Gastrocnemius medialis (tissue), 4 donors: ENCODE results near the gene CTPS2. TPM values are rescaled to one million over a fixed set of nuclear protein-coding genes. Genes with fewer than 3 reads are reported as not detected.
"Not testable (repeated sequence)": the region's sequence is repeated elsewhere in the genome, so short reads cannot be mapped to it uniquely, and the experiment has no call there.

Source experiments
- ATAC-seq, 2 donors: fragments of 150-250 bp; one replicate each; pipeline ENCODE4 v1.9.1; 2016
- DNase-seq, 2 donors: peaks; one replicate each; pipeline ENCODE4 v3.0.0-alpha.2; 2019
- H3K27ac ChIP-seq, 4 donors: fragments of 200-600 bp; sonication (generic); 1 replicate in 1 of 4; 2 replicates in 3 of 4; pipeline ENCODE4 v1.5.1; 2016 to 2018; ENCODE audit warnings: mild to moderate bottlenecking in 2 of 4, moderate library complexity in 1 of 4
- H3K27me3 ChIP-seq, 3 donors: fragments of 200-600 bp; sonication (generic) in 2 of 3; 1 replicate in 1 of 3; 2 replicates in 2 of 3; pipeline versions ENCODE4 v1.5.1 to v1.6.0; 2016 to 2019; ENCODE audit warnings: mild to moderate bottlenecking in 1 of 3, moderate library complexity in 1 of 3
- H3K36me3 ChIP-seq, 2 donors: fragments of 200-600 bp; sonication (generic) in 1 of 2; one replicate each; pipeline ENCODE4 v1.5.1; 2017 to 2018
- H3K4me1 ChIP-seq, 2 donors: fragments of 200-600 bp; sonication (generic) in 1 of 2; one replicate each; pipeline ENCODE4 v1.5.1; 2016 to 2017; ENCODE audit warnings: mild to moderate bottlenecking in 2 of 2
- H3K4me3 ChIP-seq, 4 donors: fragments of 200-600 bp; sonication (generic) in 3 of 4; 1 replicate in 1 of 4; 2 replicates in 3 of 4; pipeline ENCODE4 v1.5.1; 2016 to 2019; ENCODE audit warnings: mild to moderate bottlenecking in 2 of 4
- H3K9me3 ChIP-seq, 3 donors: fragments of 200-600 bp; sonication (generic) in 2 of 3; 1 replicate in 1 of 3; 2 replicates in 2 of 3; pipeline ENCODE4 v1.5.1; 2016 to 2019
- POLR2A ChIP-seq, 2 donors: fragments of 450-650 bp; IDR thresholded peaks; one replicate each; pipeline ENCODE4 v1.6.1; 2017; ENCODE audit warnings: antibody characterized with exemption in 2 of 2, mild to moderate bottlenecking in 2 of 2, moderate library complexity in 2 of 2
- in situ Hi-C, 4 donors: fragments of 200-750 bp; cut with MboI; loops; one replicate each; pipeline versions ENCODE4 v1.15.0 to v1.8.0; 2017; ENCODE audit warnings: low sequenced_read_pairs in 4 of 4
- intact Hi-C: fragments of 100-400 bp; cut with DNase I; formaldehyde crosslinking; loops from one replicate; pipeline ENCODE4 v1.15.1; 2023; ENCODE audit warnings: low total_unique reads
- total RNA-seq, 4 donors: library from RNA; depleted of rRNA; stranded (reverse); fragments of >200 nt; gene quantifications; one replicate each; pipeline versions ENCODE4 v1.1.0 to v1.2.3, GENCODE V29; 2016
- TF ChIP-seq, protein P1 (sequence below), 5 experiments: fragments of 450-650 bp in 3 of 5; fragments of 200-600 bp in 2 of 5; sonication (generic) in 2 of 5; IDR thresholded peaks in 4 of 5; conservative IDR thresholded peaks in 1 of 5; 1 replicate in 4 of 5; 2 replicates in 1 of 5; pipeline ENCODE4 v1.5.1; 2016 to 2019; ENCODE audit warnings: antibody characterized with exemption in 5 of 5, mild to moderate bottlenecking in 3 of 5, moderate library complexity in 3 of 5

Gene CTPS2
- total RNA-seq, 4 donors from 2014 or later = 2.0 to 3.8 (median 2.8) TPM

- no peak overlapping the region for H3K4me3 ChIP-seq
- TF ChIP-seq POLR2A (IDR thresholded peaks at IDR 0.05) = no peak
- TF ChIP-seq, protein P1, sequence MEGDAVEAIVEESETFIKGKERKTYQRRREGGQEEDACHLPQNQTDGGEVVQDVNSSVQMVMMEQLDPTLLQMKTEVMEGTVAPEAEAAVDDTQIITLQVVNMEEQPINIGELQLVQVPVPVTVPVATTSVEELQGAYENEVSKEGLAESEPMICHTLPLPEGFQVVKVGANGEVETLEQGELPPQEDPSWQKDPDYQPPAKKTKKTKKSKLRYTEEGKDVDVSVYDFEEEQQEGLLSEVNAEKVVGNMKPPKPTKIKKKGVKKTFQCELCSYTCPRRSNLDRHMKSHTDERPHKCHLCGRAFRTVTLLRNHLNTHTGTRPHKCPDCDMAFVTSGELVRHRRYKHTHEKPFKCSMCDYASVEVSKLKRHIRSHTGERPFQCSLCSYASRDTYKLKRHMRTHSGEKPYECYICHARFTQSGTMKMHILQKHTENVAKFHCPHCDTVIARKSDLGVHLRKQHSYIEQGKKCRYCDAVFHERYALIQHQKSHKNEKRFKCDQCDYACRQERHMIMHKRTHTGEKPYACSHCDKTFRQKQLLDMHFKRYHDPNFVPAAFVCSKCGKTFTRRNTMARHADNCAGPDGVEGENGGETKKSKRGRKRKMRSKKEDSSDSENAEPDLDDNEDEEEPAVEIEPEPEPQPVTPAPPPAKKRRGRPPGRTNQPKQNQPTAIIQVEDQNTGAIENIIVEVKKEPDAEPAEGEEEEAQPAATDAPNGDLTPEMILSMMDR (IDR thresholded peaks at IDR 0.05 in 4 of 5, conservative IDR thresholded peaks at IDR 0.05 in 1 of 5) = no peak
- no peaks in the 10 kb centered on the region for H3K36me3 ChIP-seq
- H3K27ac ChIP-seq = no peak overlapping the region
- peaks cover 0 to 3% (median 0%) of the 10 kb centered on the region in 3 donors for H3K27me3 ChIP-seq
- no peaks in the 10 kb centered on the region for H3K4me1 ChIP-seq
- in situ Hi-C loops (no loop called here), intact Hi-C loops (no loop called here)
- ATAC-seq = no peak
- no peak for DNase-seq
- H3K9me3 ChIP-seq = peaks cover 0 to 6% (median 0%) of the 10 kb centered on the region in 3 donors
Observed at GRCh38 chrX:16579517-16579916, 133.0 kb downstream of the CTPS2 start.

DNA sequence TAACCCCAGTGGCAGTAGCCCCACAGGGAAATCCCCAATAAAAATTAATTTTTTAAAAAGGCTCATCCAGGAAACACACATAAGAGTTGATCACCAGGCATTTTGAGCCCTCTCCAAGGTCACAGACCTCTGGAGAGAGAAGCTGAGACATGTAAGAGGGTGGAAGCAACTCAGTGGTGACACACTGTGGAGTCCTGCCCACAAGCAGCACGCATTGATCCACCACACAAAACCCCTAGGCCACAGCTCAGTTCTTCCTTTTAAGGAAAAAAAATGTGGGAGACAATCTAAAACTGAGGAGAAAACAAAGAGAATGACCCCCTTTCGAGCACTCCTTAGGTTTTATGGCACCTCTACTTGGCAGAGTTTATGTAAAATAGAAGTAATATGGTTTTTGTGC lies 134.3 kb downstream of the CTPS2 start:
- peaks cover 0 to 6% (median 0%) of the 10 kb centered on the region in 3 donors for H3K9me3 ChIP-seq
- no peak for DNase-seq
- no peak overlapping the region for H3K4me3 ChIP-seq
- H3K27ac ChIP-seq = no peak overlapping the region
- no peaks in the 10 kb centered on the region for H3K4me1 ChIP-seq
- peaks cover 0 to 3% (median 0%) of the 10 kb centered on the region in 3 donors for H3K27me3 ChIP-seq
- ATAC-seq = no peak
- no peaks in the 10 kb centered on the region for H3K36me3 ChIP-seq
- in situ Hi-C loops (no loop called here), intact Hi-C loops (no loop called here)
- TF ChIP-seq, protein P1 (IDR thresholded peaks at IDR 0.05 in 4 of 5, conservative IDR thresholded peaks at IDR 0.05 in 1 of 5) = no peak
- TF ChIP-seq POLR2A (IDR thresholded peaks at IDR 0.05) = no peak

DNA sequence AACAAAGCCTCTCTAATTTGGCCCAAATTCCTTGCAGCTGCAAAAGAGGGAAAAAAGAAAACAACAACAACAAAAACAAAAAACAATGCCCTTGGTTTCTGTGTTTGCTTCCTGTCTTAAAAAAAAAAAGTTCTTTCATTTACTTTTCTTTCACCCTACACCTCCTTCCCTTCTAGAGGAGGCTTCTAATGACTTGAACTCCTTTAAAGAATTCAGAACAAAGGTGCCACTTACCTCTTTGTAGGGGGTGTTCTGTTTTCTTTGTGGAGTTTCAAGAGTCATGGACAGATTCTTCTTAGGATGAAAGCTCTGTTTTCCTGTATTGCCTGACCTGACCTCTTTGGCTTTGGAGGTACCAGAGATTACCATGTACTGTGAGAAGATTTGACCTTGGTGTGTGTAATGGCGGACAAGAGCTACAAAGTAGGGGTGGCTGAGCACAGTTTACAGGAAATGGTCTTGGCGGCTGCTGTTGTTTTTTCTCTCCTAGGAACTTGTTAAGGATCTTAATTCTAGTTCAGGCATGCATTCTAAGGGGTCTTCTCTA lies 134.9 kb downstream of the CTPS2 start:
- Histone ChIP-seq H3K27ac (no peak overlapping the region), H3K9me3 (peaks cover 0 to 6% (median 0%) of the 10 kb centered on the region in 3 donors), H3K36me3 (no peaks in the 10 kb centered on the region), H3K27me3 (peaks cover 0 to 3% (median 0%) of the 10 kb centered on the region in 3 donors), H3K4me3 (no peak overlapping the region), H3K4me1 (no peaks in the 10 kb centered on the region)
- DNase-seq = no peak
- TF ChIP-seq POLR2A (IDR thresholded peaks at IDR 0.05) = no peak
- TF ChIP-seq, protein P1 (IDR thresholded peaks at IDR 0.05 in 4 of 5, conservative IDR thresholded peaks at IDR 0.05 in 1 of 5) = no peak
- intact Hi-C loops = no loop called here
- in situ Hi-C loops = no loop called here
- ATAC-seq = no peak

- in situ Hi-C loops, H3K4me3 ChIP-seq, H3K27ac ChIP-seq, H3K27me3 ChIP-seq, H3K36me3 ChIP-seq, intact Hi-C loops, ATAC-seq, DNase-seq, H3K4me1 ChIP-seq, H3K9me3 ChIP-seq: not testable (repeated sequence)
Observed at GRCh38 chrX:16575388-16575787, 137.1 kb downstream of the CTPS2 start.

DNA sequence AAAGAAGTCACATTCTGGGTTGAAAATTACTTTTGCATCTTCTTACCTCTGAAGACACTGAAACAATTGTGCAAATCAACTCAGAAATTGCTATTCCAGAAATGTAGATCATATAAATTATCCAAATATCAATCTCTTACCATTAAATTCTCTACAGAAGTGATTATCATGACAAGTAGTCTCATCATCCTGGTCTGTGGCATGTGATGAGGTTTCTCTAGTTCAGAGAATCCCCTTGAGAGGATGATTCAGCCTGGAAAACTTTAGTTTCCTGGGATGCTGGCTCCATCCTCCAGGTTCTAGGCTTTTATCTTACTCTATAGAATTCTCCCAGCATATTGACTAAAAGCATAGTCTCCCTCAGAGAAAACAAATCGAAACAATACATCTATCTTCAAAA lies 138.7 kb downstream of the CTPS2 start:
- TF ChIP-seq, protein P1 (IDR thresholded peaks at IDR 0.05 in 4 of 5, conservative IDR thresholded peaks at IDR 0.05 in 1 of 5) = no peak
- TF ChIP-seq POLR2A (IDR thresholded peaks at IDR 0.05) = no peak
- intact Hi-C loops = no loop called here
- Histone ChIP-seq H3K9me3 (no peaks in the 10 kb centered on the region), H3K4me1 (no peaks in the 10 kb centered on the region), H3K27me3 (no peaks in the 10 kb centered on the region), H3K4me3 (no peak overlapping the region), H3K36me3 (no peaks in the 10 kb centered on the region), H3K27ac (no peak overlapping the region)
- DNase-seq = no peak
- no peak for ATAC-seq
- in situ Hi-C loops = no loop called here
